NCI-H2171 (cell line): ENCODE measurements around the gene LIM2.

Experiments used
- DNase-seq: peaks from one replicate; lab custom pipeline; 2025; lab: John Stamatoyannopoulos, UW

LIM2 gene

GRCh38 chr19:51365965-51366388 is 21.8 kb downstream of the LIM2 start, which contains the start of gene ETFB:
Gene ETFB (minus strand): TSS chr19:51366388. CDS start chr19:51366326, 62 bp downstream.
- no peak for DNase-seq

- no peak for DNase-seq
Observed at GRCh38 chr19:51365211-51365964, 22.4 kb downstream of the LIM2 start.

GRCh38 chr19:51364200-51365106 is 23.3 kb downstream of the LIM2 start:
- no peak for DNase-seq

- DNase-seq: no peak
Observed at GRCh38 chr19:51361239-51361638, 26.5 kb downstream of the LIM2 start.

GRCh38 chr19:51359294-51359693 is 28.5 kb downstream of the LIM2 start:
- DNase-seq: no peak

- DNase-seq: no peak
Observed at GRCh38 chr19:51357952-51358351, 29.8 kb downstream of the LIM2 start.

GRCh38 chr19:51356159-51356801 is 31.5 kb downstream of the LIM2 start:
- DNase-seq: no peak

- DNase-seq: no peak
Observed at GRCh38 chr19:51354742-51355148, 33.0 kb downstream of the LIM2 start.

GRCh38 chr19:51354103-51354741 is 33.6 kb downstream of the LIM2 start:
- no peak for DNase-seq

- DNase-seq: no peak
Observed at GRCh38 chr19:51352783-51353360, 34.9 kb downstream of the LIM2 start.

GRCh38 chr19:51351266-51351990 is 36.3 kb downstream of the LIM2 start:
- DNase-seq: no peak

- no peak for DNase-seq
Observed at GRCh38 chr19:51347209-51347928, 40.4 kb downstream of the LIM2 start.

GRCh38 chr19:51346742-51347141 is 41.0 kb downstream of the LIM2 start:
- DNase-seq: no peak

GRCh38 chr19:51345076-51345620 is 42.6 kb downstream of the LIM2 start:
- DNase-seq: no peak

GRCh38 chr19:51342631-51343569 is 44.9 kb downstream of the LIM2 start:
- DNase-seq: no peak

- DNase-seq: no peak
Observed at GRCh38 chr19:51341976-51342580, 45.7 kb downstream of the LIM2 start, which contains the start of gene VSIG10L. Gene VSIG10L (minus strand): TSS chr19:51342139. CDS start chr19:51342124, 15 bp downstream.

- no peak for DNase-seq
Observed at GRCh38 chr19:51341066-51341465, 46.7 kb downstream of the LIM2 start.
